Stomach (tissue), 4 donors: ENCODE measurements around the gene LYVE1.

Experiments
- EP300 ChIP-seq: sonication (generic); formaldehyde crosslinking; IDR thresholded peaks from one replicate; pipeline ENCODE4 v1.6.1; 2017; ENCODE audit warnings: antibody characterized with exemption
- POLR2A ChIP-seq, 4 donors: fragments of 450-650 bp; IDR thresholded peaks; one replicate each; pipeline ENCODE4 v1.6.1; 2016; ENCODE audit warnings: antibody characterized with exemption in 4 of 4, control low read depth in 2 of 4, mild to moderate bottlenecking in 1 of 4, moderate library complexity in 1 of 4
- POLR2AphosphoS5 ChIP-seq, 3 donors: sonication (generic); formaldehyde crosslinking; IDR thresholded peaks; one replicate each; pipeline ENCODE4 v1.6.1; 2016; ENCODE audit warnings: antibody characterized with exemption in 3 of 3
- TF ChIP-seq, protein P1 (sequence below), 7 experiments: fragments of 450-650 bp in 4 of 7; fragments of 200-600 bp in 3 of 7; sonication (generic) in 3 of 7; IDR thresholded peaks; one replicate each; pipeline ENCODE4 v1.5.1; 2016 to 2019; ENCODE audit warnings: antibody characterized with exemption in 7 of 7, control low read depth in 2 of 7, mild to moderate bottlenecking in 1 of 7

DNA sequence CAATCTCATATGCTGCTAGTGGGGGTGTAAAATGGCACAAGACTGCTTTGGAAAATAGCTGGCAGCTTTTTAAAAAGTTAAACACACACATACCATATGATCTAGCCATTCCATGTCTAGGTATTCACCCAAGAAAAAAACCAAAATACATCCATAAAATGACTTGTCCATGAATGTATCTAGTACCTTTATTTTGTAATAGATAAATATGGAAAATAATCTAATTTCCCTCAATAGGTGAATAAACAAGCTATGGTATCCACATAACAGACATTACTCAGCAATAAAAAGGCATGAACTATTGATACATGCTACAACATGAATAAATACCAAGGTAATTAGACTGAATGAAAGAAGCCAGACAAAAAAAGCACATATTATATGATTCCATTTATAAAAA is 50.3 kb downstream of the LYVE1 start:
- TF ChIP-seq, protein P1, sequence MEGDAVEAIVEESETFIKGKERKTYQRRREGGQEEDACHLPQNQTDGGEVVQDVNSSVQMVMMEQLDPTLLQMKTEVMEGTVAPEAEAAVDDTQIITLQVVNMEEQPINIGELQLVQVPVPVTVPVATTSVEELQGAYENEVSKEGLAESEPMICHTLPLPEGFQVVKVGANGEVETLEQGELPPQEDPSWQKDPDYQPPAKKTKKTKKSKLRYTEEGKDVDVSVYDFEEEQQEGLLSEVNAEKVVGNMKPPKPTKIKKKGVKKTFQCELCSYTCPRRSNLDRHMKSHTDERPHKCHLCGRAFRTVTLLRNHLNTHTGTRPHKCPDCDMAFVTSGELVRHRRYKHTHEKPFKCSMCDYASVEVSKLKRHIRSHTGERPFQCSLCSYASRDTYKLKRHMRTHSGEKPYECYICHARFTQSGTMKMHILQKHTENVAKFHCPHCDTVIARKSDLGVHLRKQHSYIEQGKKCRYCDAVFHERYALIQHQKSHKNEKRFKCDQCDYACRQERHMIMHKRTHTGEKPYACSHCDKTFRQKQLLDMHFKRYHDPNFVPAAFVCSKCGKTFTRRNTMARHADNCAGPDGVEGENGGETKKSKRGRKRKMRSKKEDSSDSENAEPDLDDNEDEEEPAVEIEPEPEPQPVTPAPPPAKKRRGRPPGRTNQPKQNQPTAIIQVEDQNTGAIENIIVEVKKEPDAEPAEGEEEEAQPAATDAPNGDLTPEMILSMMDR (IDR thresholded peaks at IDR 0.05) = no peak
- no peak for TF ChIP-seq POLR2A (IDR thresholded peaks at IDR 0.05)
- TF ChIP-seq EP300 = no peak
- TF ChIP-seq POLR2AphosphoS5 (IDR thresholded peaks at IDR 0.05) = no peak
